Neural cell (in vitro differentiated cells): ENCODE results near the gene KLHL35. TPM values are rescaled to one million over a fixed set of nuclear protein-coding genes. Genes with fewer than 3 reads are reported as not detected.

Source experiments
- H2AFZ ChIP-seq: fragments of 200-600, 300-800 bp; sonication (generic), shearing (Covaris generic); 2 replicates; pipeline ENCODE4 v1.6.0; 2014; ENCODE audit warnings: low read depth, mild to moderate bottlenecking, antibody characterized with exemption, low read length, moderate library complexity
- H3F3A ChIP-seq: fragments of 200-600 bp; shearing (Covaris generic); 2 replicates; pipeline ENCODE4 v1.6.1; 2016; ENCODE audit warnings: mild to moderate bottlenecking, moderate library complexity, mixed read lengths, antibody characterized with exemption, low read length; ENCODE audit not compliant: insufficient read depth, poor library complexity, severe bottlenecking
- H3K27ac ChIP-seq: fragments of 200-600, 300-800 bp; sonication (generic), shearing (Covaris generic); 2 replicates; pipeline ENCODE4 v1.5.1; 2014; ENCODE audit warnings: mild to moderate bottlenecking, low read length, moderate library complexity
- H3K27me3 ChIP-seq: fragments of 300-800, 200-600 bp; sonication (generic), shearing (Covaris generic); 2 replicates; pipeline ENCODE4 v1.6.0; 2014; ENCODE audit warnings: mild to moderate bottlenecking, low read depth, low read length, moderate library complexity; ENCODE audit not compliant: insufficient read depth
- H3K36me3 ChIP-seq: fragments of 300-800, 200-600 bp; sonication (generic), shearing (Covaris generic); 2 replicates; pipeline ENCODE4 v1.5.1; 2014; ENCODE audit warnings: mild to moderate bottlenecking, antibody characterized with exemption, low read length, moderate library complexity; ENCODE audit not compliant: insufficient read depth
- H3K4me2 ChIP-seq: fragments of 300-800, 200-600 bp; sonication (generic), shearing (Covaris generic); 2 replicates; pipeline ENCODE4 v1.6.0; 2014; ENCODE audit warnings: mild to moderate bottlenecking, low read length
- H3K4me3 ChIP-seq: fragments of 300-800, 200-600 bp; sonication (generic), shearing (Covaris generic); 2 replicates; pipeline ENCODE4 v1.5.1; 2014; ENCODE audit warnings: mild to moderate bottlenecking, low read length, moderate library complexity
- H3K79me2 ChIP-seq: fragments of 200-600 bp; shearing (Covaris generic); replicated peaks from 2 replicates; pipeline ENCODE4 v1.6.0; 2014; ENCODE audit warnings: mild to moderate bottlenecking, low read length, moderate library complexity; ENCODE audit not compliant: insufficient read depth
- H3K9ac ChIP-seq: fragments of 300-800, 200-600 bp; sonication (generic), shearing (Covaris generic); 2 replicates; pipeline ENCODE4 v1.6.1; 2016; ENCODE audit warnings: mild to moderate bottlenecking, low read length, mixed read lengths
- H3K9me2 ChIP-seq: fragments of 200-600 bp; shearing (Covaris generic); 2 replicates; pipeline ENCODE4 v1.6.1; 2016; ENCODE audit warnings: mild to moderate bottlenecking, low read length, mixed read lengths; ENCODE audit not compliant: insufficient read depth
- H3K9me3 ChIP-seq: fragments of 200-600, 300-800 bp; sonication (generic), shearing (Covaris generic); 2 replicates; pipeline ENCODE4 v1.6.1; 2016; ENCODE audit warnings: mild to moderate bottlenecking, mixed run types, low read length, moderate library complexity, mixed read lengths
- H4K20me1 ChIP-seq: fragments of 200-600 bp; shearing (Covaris generic); 2 replicates; pipeline ENCODE4 v1.6.1; 2016; ENCODE audit warnings: mild to moderate bottlenecking, mixed run types; ENCODE audit not compliant: insufficient read depth
- EP300 ChIP-seq: fragments of 450-650 bp; conservative IDR thresholded peaks from 2 replicates; pipeline ENCODE4 v1.6.1; 2014; ENCODE audit warnings: antibody characterized with exemption, mild to moderate bottlenecking, moderate library complexity; ENCODE audit not compliant: poor library complexity, severe bottlenecking
- EZH2 ChIP-seq: fragments of 200-600, 300-800 bp; shearing (Covaris generic), sonication (generic); IDR thresholded peaks from 2 replicates; pipeline ENCODE4 v1.6.1; 2014; ENCODE audit warnings: antibody characterized with exemption, low read length, borderline replicate concordance, mild to moderate bottlenecking; ENCODE audit not compliant: insufficient read depth, poor library complexity, severe bottlenecking
- MXI1 ChIP-seq: fragments of 450-650 bp; conservative IDR thresholded peaks from 2 replicates; pipeline ENCODE4 v1.6.1; 2014; ENCODE audit warnings: antibody characterized with exemption, mild to moderate bottlenecking; ENCODE audit not compliant: poor library complexity, severe bottlenecking
- POLR2AphosphoS5 ChIP-seq: IDR thresholded peaks from 2 replicates; pipeline ENCODE4 v1.6.1; 2012
- RAD21 ChIP-seq: fragments of 450-650 bp; conservative IDR thresholded peaks from 2 replicates; pipeline ENCODE4 v1.6.1; 2014; ENCODE audit warnings: antibody characterized with exemption, mild to moderate bottlenecking, moderate library complexity
- SMC3 ChIP-seq: fragments of 450-650 bp; conservative IDR thresholded peaks from 2 replicates; pipeline ENCODE4 v1.6.1; 2014; ENCODE audit warnings: antibody characterized with exemption, mild to moderate bottlenecking, moderate library complexity; ENCODE audit not compliant: poor library complexity
- TAF1 ChIP-seq: IDR thresholded peaks from 2 replicates; pipeline ENCODE4 v1.6.1; 2012; ENCODE audit warnings: low read depth
- polyA plus RNA-seq: library from polyadenylated mRNA; depleted of rRNA; stranded (reverse); fragments of >200 nt; gene quantifications from 2 replicates; pipeline ENCODE4 v1.2.3, GENCODE V29; 2014
- TF ChIP-seq, protein P1 (sequence below): fragments of 450-650 bp; IDR thresholded peaks from 2 replicates; pipeline ENCODE4 v1.5.1; 2014; ENCODE audit warnings: antibody characterized with exemption, mild to moderate bottlenecking, moderate library complexity; ENCODE audit not compliant: poor library complexity, severe bottlenecking
- TF ChIP-seq, protein P2 (sequence below): IDR thresholded peaks from 2 replicates; pipeline ENCODE4 v1.6.1; 2012; ENCODE audit warnings: borderline replicate concordance

Gene KLHL35
- polyA plus RNA-seq, 1 donor from 2014 or later: 17.0 TPM

DNA sequence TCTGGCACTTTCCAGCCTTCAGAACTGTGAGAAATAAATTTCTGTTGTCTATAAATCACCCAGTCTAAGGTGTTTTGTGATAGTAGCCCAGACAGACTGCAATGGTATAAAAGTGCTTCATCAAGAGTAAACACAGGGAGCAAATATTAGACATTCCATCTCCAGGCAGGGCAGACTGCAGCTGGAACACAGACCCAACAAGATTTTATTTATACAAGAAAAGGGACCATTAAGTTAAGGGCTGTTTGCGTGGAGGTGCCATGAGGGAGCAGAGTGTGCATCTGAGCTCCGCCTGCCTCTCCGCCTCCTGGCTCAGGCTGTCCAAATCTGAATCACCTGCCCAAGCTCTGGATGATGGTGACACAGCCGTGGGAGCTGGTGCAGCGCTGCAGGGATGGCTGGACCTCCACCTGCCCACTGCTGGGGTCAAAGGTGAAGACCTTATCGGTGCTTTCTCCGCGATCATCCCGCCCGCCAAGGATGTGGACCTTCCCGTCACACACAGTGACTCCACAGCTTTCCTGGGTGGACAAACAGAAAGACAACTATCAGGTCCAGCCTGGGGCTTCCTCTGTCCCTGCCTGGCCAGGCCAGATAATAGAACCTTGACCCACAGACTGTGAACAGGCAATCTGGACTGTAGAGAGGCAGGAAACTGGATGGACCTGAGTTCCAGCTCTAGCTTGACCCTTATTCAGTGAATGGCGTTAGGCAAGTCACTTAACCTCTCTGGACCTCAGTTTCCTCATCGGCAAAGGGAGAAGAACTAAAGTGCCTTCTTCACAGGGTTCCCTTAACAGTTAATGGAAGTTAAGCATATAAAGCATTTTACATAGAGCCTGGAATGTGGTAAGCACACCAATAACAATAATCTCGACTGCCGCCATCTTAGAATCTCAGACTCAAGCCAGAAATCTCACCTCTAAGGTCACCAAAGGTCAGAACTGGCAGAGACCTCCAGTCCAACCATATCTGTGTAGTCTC is 10.5 kb downstream of the KLHL35 start:
- no peak overlapping the region for H3K27ac ChIP-seq

DNA sequence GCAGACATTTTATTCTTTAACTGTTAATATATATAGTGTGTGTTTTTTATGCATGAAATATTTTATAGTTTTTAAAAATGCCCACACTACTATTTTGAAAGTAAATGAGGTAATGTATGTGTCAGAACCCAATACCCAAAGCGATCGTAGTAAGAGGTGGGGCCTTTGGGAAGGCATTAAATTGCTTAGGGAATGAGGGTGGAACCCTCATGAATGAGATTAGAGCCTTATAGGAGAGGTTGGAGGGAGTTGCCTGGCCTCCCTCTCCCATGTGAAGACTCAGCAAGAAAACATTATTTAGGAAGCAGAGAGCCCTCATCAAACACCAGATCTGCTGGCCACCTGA is 11.1 kb downstream of the KLHL35 start:
- TF ChIP-seq TAF1 (no peak), MXI1 (no peak)
- no peaks in the 10 kb centered on the region for H3K9me3 ChIP-seq
- no peaks in the 10 kb centered on the region for H3K36me3 ChIP-seq
- H3K27me3 ChIP-seq: no peaks in the 10 kb centered on the region
- no peaks in the 10 kb centered on the region for H3F3A ChIP-seq
- no peak overlapping the region for H3K4me2 ChIP-seq
- no peak overlapping the region for H2AFZ ChIP-seq
- no peaks in the 10 kb centered on the region for H3K79me2 ChIP-seq
- H4K20me1 ChIP-seq: no peaks in the 10 kb centered on the region
- H3K9me2 ChIP-seq: no peaks in the 10 kb centered on the region
- no peak overlapping the region for H3K4me3 ChIP-seq
- no peak overlapping the region for H3K27ac ChIP-seq
- no peak overlapping the region for H3K9ac ChIP-seq

More for the DNA sequence above, 10.5 kb downstream of the KLHL35 start:
- Histone ChIP-seq H3K79me2 (no peaks in the 10 kb centered on the region), H3F3A (no peaks in the 10 kb centered on the region), H2AFZ (no peak overlapping the region), H3K9ac (no peak overlapping the region), H3K4me3 (no peak overlapping the region), H3K27me3 (no peaks in the 10 kb centered on the region), H3K9me3 (no peaks in the 10 kb centered on the region), H3K36me3 (no peaks in the 10 kb centered on the region), H3K4me2 (no peak overlapping the region), H4K20me1 (no peaks in the 10 kb centered on the region), H3K9me2 (no peaks in the 10 kb centered on the region)
- TF ChIP-seq RAD21: no peak
- TF ChIP-seq EP300: no peak
- TF ChIP-seq, protein P1, sequence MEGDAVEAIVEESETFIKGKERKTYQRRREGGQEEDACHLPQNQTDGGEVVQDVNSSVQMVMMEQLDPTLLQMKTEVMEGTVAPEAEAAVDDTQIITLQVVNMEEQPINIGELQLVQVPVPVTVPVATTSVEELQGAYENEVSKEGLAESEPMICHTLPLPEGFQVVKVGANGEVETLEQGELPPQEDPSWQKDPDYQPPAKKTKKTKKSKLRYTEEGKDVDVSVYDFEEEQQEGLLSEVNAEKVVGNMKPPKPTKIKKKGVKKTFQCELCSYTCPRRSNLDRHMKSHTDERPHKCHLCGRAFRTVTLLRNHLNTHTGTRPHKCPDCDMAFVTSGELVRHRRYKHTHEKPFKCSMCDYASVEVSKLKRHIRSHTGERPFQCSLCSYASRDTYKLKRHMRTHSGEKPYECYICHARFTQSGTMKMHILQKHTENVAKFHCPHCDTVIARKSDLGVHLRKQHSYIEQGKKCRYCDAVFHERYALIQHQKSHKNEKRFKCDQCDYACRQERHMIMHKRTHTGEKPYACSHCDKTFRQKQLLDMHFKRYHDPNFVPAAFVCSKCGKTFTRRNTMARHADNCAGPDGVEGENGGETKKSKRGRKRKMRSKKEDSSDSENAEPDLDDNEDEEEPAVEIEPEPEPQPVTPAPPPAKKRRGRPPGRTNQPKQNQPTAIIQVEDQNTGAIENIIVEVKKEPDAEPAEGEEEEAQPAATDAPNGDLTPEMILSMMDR: no peak
- TF ChIP-seq, protein P2, sequence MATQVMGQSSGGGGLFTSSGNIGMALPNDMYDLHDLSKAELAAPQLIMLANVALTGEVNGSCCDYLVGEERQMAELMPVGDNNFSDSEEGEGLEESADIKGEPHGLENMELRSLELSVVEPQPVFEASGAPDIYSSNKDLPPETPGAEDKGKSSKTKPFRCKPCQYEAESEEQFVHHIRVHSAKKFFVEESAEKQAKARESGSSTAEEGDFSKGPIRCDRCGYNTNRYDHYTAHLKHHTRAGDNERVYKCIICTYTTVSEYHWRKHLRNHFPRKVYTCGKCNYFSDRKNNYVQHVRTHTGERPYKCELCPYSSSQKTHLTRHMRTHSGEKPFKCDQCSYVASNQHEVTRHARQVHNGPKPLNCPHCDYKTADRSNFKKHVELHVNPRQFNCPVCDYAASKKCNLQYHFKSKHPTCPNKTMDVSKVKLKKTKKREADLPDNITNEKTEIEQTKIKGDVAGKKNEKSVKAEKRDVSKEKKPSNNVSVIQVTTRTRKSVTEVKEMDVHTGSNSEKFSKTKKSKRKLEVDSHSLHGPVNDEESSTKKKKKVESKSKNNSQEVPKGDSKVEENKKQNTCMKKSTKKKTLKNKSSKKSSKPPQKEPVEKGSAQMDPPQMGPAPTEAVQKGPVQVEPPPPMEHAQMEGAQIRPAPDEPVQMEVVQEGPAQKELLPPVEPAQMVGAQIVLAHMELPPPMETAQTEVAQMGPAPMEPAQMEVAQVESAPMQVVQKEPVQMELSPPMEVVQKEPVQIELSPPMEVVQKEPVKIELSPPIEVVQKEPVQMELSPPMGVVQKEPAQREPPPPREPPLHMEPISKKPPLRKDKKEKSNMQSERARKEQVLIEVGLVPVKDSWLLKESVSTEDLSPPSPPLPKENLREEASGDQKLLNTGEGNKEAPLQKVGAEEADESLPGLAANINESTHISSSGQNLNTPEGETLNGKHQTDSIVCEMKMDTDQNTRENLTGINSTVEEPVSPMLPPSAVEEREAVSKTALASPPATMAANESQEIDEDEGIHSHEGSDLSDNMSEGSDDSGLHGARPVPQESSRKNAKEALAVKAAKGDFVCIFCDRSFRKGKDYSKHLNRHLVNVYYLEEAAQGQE: no peak
- no peak for TF ChIP-seq SMC3
- no peak for TF ChIP-seq TAF1
- TF ChIP-seq EZH2: no peak
- no peak for TF ChIP-seq POLR2AphosphoS5
- TF ChIP-seq MXI1: no peak
